22Rv1 (cell line): Measurements from ENCODE around the gene ALS2CL.

Experiments used
- ZFX ChIP-seq: fragments of 450-650 bp; IDR thresholded peaks from 2 replicates; pipeline ENCODE4 v1.6.1; 2017; ENCODE audit warnings: antibody characterized with exemption, borderline replicate concordance
- TF ChIP-seq, protein P1 (sequence below): fragments of 450-650 bp; IDR thresholded peaks from 2 replicates; pipeline ENCODE4 v1.5.1; 2017; ENCODE audit warnings: mild to moderate bottlenecking

DNA sequence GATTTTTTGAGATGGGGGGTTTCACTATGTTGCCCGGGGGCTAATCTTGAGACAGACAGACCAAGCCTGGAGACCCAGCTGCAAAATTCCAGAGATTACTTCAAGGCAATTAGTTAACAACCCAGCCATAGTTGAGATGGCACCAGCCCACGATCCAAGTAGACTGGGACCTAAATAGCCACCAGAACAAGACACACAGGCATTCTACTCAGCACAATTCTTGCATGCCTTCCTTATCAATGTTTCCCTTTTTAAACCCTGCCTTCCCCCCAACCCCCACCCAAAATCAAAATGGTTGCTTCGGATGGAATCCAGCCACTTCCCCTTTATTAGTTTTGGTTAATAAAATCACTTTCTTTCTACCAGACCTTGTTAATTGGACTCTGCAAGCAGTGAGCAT, 52.6 kb downstream of the ALS2CL start:
- TF ChIP-seq, protein P1, sequence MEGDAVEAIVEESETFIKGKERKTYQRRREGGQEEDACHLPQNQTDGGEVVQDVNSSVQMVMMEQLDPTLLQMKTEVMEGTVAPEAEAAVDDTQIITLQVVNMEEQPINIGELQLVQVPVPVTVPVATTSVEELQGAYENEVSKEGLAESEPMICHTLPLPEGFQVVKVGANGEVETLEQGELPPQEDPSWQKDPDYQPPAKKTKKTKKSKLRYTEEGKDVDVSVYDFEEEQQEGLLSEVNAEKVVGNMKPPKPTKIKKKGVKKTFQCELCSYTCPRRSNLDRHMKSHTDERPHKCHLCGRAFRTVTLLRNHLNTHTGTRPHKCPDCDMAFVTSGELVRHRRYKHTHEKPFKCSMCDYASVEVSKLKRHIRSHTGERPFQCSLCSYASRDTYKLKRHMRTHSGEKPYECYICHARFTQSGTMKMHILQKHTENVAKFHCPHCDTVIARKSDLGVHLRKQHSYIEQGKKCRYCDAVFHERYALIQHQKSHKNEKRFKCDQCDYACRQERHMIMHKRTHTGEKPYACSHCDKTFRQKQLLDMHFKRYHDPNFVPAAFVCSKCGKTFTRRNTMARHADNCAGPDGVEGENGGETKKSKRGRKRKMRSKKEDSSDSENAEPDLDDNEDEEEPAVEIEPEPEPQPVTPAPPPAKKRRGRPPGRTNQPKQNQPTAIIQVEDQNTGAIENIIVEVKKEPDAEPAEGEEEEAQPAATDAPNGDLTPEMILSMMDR, result no peak
- no peak for TF ChIP-seq ZFX
